ENCODE measurements around the gene ADGB.
"Not testable (repeated sequence)": the region's sequence is repeated elsewhere in the genome, so short reads cannot be mapped to it uniquely, and the experiment has no call there.

ADGB gene

GRCh38 chr6:146598772-146599405 is at the start of gene ADGB:
TSS of gene ADGB (plus strand) at chr6:146598972. CDS start at chr6:146599041, 69 bp downstream.
- FAIRE-seq, result no peak
- DNase-seq (ENCODE audit: insufficient read length, low spot score), result no peak
- TF ChIP-seq, protein P1, sequence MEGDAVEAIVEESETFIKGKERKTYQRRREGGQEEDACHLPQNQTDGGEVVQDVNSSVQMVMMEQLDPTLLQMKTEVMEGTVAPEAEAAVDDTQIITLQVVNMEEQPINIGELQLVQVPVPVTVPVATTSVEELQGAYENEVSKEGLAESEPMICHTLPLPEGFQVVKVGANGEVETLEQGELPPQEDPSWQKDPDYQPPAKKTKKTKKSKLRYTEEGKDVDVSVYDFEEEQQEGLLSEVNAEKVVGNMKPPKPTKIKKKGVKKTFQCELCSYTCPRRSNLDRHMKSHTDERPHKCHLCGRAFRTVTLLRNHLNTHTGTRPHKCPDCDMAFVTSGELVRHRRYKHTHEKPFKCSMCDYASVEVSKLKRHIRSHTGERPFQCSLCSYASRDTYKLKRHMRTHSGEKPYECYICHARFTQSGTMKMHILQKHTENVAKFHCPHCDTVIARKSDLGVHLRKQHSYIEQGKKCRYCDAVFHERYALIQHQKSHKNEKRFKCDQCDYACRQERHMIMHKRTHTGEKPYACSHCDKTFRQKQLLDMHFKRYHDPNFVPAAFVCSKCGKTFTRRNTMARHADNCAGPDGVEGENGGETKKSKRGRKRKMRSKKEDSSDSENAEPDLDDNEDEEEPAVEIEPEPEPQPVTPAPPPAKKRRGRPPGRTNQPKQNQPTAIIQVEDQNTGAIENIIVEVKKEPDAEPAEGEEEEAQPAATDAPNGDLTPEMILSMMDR (IDR thresholded peaks at IDR 0.05; ENCODE audit: insufficient read depth, missing control alignments), result no peak

DNA sequence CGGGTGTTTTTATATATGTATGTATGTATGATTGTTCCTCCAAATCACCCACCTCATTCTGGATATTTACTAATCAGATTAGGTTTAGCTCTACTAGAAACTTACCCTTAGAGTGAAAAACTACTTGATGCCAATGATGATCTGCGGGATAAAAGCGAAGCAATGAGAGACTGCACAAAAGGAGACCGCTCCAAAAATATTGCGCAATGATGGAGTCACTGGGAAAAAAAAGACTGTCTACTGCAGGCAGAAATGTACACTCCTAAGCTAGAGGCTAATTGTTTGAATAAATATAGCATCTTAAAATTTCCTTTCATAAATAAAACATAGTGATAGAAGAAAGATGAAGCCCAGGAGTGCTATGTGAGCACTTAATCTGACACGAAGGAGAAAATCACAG is 47.9 kb upstream of the ADGB start:
- DNase-seq (ENCODE audit: insufficient read length, low spot score) (no peak), FAIRE-seq (no peak)
- TF ChIP-seq, protein P1 (IDR thresholded peaks at IDR 0.05; ENCODE audit: insufficient read depth, missing control alignments), result no peak

DNA sequence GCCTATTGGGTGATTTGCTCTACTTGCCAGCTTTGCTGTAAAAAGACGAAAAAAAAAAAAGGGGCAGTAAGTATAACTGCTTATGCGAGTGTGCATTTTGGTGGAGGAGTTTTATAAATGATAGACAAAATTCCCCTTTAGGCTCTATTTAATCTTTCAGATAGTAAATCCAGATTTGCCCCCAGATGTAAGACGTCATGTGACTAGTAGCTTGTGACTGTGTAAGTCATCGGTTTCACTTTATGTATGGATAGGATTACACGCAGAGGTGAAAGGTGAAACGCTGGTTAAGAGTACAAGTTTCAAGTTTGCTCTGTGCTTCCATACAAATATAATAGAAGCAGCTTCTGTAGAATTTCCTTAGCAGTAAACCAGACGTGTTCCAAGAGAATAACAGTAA is 47.2 kb upstream of the ADGB start:
- no peak for FAIRE-seq
- TF ChIP-seq, protein P1 (IDR thresholded peaks at IDR 0.05; ENCODE audit: insufficient read depth, missing control alignments), result no peak
- no peak for DNase-seq (ENCODE audit: insufficient read length, low spot score)

GRCh38 chr6:146553377-146554135 is 45.2 kb upstream of the ADGB start:
- DNase-seq (ENCODE audit: insufficient read length, low spot score) (no peak), FAIRE-seq (no peak)
- TF ChIP-seq, protein P1 (IDR thresholded peaks at IDR 0.05; ENCODE audit: insufficient read depth, missing control alignments), result no peak

- DNase-seq (ENCODE audit: insufficient read length, low spot score), result no peak
- TF ChIP-seq, protein P1 (IDR thresholded peaks at IDR 0.05; ENCODE audit: insufficient read depth, missing control alignments), result no peak
- FAIRE-seq, result no peak
Observed at GRCh38 chr6:146560607-146561006, 38.2 kb upstream of the ADGB start.

DNA sequence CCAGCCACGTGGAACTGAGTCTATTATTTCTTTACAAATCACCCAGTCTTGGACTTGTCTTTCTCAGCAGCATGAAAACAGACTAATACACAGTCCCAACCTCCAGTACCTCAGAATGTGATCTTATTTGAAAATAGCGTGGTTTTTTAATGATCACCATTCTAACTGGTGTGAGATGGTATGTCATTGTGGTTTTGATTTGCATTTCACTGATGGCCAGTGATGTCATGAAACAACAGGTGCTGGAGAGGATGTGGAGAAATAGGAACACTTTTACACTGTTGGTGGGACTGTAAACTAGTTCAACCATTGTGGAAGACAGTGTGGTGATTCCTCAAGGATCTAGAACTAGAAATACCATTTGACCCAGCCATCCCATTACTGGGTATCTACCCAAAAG is 32.1 kb upstream of the ADGB start:
- not testable (repeated sequence) for DNase-seq (ENCODE audit: insufficient read length, low spot score); FAIRE-seq

GRCh38 chr6:146568619-146569018 is 30.2 kb upstream of the ADGB start:
- not testable (repeated sequence) for FAIRE-seq; DNase-seq (ENCODE audit: insufficient read length, low spot score)

- TF ChIP-seq, protein P1 (IDR thresholded peaks at IDR 0.05; ENCODE audit: insufficient read depth, missing control alignments), result no peak
- DNase-seq (ENCODE audit: insufficient read length, low spot score) (no peak), FAIRE-seq (no peak)
Observed at GRCh38 chr6:146574211-146574610, 24.6 kb upstream of the ADGB start.
